Measurements from ENCODE around the gene ADCY10. TPM values are rescaled to one million over a fixed set of nuclear protein-coding genes. Genes with fewer than 3 reads are reported as not detected.

ADCY10 gene
- total and polyA plus RNA-seq, 9 of the 15 experiments (the other 6 are each of a cell fraction or from before 2014, with no cell fraction given): 0.08 to 0.86 (median 0.22) TPM

DNA sequence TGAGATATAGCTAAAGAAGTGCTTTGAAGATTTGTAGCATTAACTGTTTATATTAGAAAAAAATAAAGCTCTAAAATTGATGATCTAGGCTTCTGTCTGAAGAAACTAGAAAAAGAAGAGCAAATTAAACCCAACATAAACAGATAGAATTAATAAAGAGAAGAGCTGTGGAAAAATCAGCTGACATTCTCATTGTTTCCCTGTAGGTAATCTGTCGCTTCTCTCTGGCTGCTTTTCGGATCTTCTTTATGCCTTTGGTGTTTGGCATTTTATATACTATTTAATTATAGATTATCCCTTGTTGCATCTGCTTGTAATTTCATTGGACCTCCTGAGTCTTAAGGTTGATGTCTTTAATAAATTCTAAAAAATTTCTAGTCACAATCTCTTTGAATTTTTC lies 132.4 kb downstream of the ADCY10 start:
- Histone ChIP-seq H3K27ac (ENCODE audit: extremely low read depth, low read depth, low read length) (no peak overlapping the region), H3K9me3 (replicated peaks; ENCODE audit: control insufficient read depth, insufficient read depth, low read depth, low read length) (no peaks in the 10 kb centered on the region), H2AFZ (ENCODE audit: low read depth, low read length) (no peak overlapping the region), H3K4me1 (replicated peaks in 1 of 2; ENCODE audit: control insufficient read depth in 2 of 2, insufficient read depth in 2 of 2, low read length in 2 of 2) (no peaks in the 10 kb centered on the region; a peak in 1 of 5 replicates), H3K4me2 (ENCODE audit: insufficient read depth, low read length) (no peak overlapping the region), H3K9me1 (ENCODE audit: control insufficient read depth, insufficient read depth, low read length) (no peaks in the 10 kb centered on the region), H3K79me2 (ENCODE audit: control insufficient read depth, insufficient read depth, low read length) (no peaks in the 10 kb centered on the region), H4K20me1 (replicated peaks; ENCODE audit: control insufficient read depth, insufficient read depth, low read length) (no peaks in the 10 kb centered on the region), H3K27me3 (ENCODE audit: control insufficient read depth in 2 of 2, insufficient read depth in 2 of 2, low read length in 2 of 2) (no peaks in the 10 kb centered on the region), H3K36me3 (ENCODE audit: control insufficient read depth, insufficient read depth, low read length) (peaks cover 39% of the 10 kb centered on the region), H3K9ac (ENCODE audit: insufficient read depth in 1 of 2, low read depth in 2 of 2, low read length in 2 of 2) (no peak overlapping the region), H3K4me3 (no peak overlapping the region)
- intact Hi-C loops (cut with micrococcal nuclease): no loop called here
- in situ Hi-C loops (cut with MboI): no loop called here
- no peak for DNase-seq (ENCODE audit: extremely low read depth in 1 of 4, low spot score in 3 of 4)
- no peak for FAIRE-seq
- 96% methylated on average over 2 of the region's 2 CpGs for WGBS (ENCODE audit: insufficient coverage, low coverage, missing lambda C conversion rate)
- ChIA-PET POLR2A (interaction anchor here (0.6 to 1.3 kb wide), 4 partner anchors 8 to 69 kb away, joined by 3 to 5 read pairs (median 3); no protein-coding TSS in a partner anchor), CTCF (ENCODE audit: low intra/inter-chr PET ratio) (no interaction called here)
- no peak for ATAC-seq
- no TSS peak for BruUV-seq (replicated peaks)
- TF ChIP-seq BMI1 (IDR thresholded peaks at IDR 0.05; ENCODE audit: low read length) (no peak), CBX3 (IDR thresholded peaks at IDR 0.05; ENCODE audit: borderline replicate concordance in 1 of 2, low read length in 2 of 2) (peak in 1 of 2 experiments; percentile 44; a peak in 1 of 3 replicates), RBM25 (IDR thresholded peaks at IDR 0.05; ENCODE audit: low read depth, low read length, severe bottlenecking) (peak; percentile 90)
- TF ChIP-seq, protein P1, sequence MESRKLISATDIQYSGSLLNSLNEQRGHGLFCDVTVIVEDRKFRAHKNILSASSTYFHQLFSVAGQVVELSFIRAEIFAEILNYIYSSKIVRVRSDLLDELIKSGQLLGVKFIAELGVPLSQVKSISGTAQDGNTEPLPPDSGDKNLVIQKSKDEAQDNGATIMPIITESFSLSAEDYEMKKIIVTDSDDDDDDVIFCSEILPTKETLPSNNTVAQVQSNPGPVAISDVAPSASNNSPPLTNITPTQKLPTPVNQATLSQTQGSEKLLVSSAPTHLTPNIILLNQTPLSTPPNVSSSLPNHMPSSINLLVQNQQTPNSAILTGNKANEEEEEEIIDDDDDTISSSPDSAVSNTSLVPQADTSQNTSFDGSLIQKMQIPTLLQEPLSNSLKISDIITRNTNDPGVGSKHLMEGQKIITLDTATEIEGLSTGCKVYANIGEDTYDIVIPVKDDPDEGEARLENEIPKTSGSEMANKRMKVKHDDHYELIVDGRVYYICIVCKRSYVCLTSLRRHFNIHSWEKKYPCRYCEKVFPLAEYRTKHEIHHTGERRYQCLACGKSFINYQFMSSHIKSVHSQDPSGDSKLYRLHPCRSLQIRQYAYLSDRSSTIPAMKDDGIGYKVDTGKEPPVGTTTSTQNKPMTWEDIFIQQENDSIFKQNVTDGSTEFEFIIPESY (CRISPR knock-in tag; IDR thresholded peaks at IDR 0.05): no peak
